ENCODE results near the gene CNTNAP2. TPM values are rescaled to one million over a fixed set of nuclear protein-coding genes. Genes with fewer than 3 reads are reported as not detected.

The CNTNAP2 gene
- total and polyA plus RNA-seq, 2 of the 4 experiments (the other 2 are of a cell fraction): not detected

DNA sequence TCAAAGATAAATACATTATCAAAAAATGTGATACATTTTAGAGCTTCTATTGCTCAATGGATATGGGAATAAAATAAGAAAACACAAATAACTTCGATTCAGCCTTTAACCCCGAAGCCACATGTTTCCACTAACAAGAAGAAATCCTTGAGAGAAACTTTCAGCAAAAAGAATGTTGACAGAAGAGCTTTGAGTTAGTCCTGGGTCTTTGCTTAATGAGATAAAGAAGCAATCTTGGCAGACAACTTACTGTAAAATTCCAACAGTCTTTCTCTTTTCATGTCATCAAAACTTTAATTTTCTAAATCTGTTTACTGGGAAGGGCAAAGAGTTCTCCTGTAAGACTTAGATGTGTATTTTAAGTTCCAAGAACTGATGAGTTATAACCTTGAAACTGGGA is 810.2 kb downstream of the CNTNAP2 start:
- Histone ChIP-seq H3K27me3 (ENCODE audit: control insufficient read depth, insufficient read depth, low read length) (no peaks in the 10 kb centered on the region), H3K9me1 (ENCODE audit: insufficient read depth, low read length) (no peaks in the 10 kb centered on the region), H3K9me3 (ENCODE audit: control insufficient read depth, insufficient read depth, low read length) (no peaks in the 10 kb centered on the region), H2AK5ac (ENCODE audit: low read depth, low read length) (no peak overlapping the region), H2BK20ac (ENCODE audit: low read depth, low read length) (no peak overlapping the region), H3K4me2 (ENCODE audit: low read depth, low read length) (no peak overlapping the region), H4K5ac (ENCODE audit: low read depth, low read length) (no peak overlapping the region), H3K36me3 (ENCODE audit: control insufficient read depth, insufficient read depth, low read length) (no peaks in the 10 kb centered on the region), H3K79me1 (ENCODE audit: low read depth in 1 of 2, low read length in 2 of 2) (no peaks in the 10 kb centered on the region), H3K56ac (ENCODE audit: extremely low read depth, insufficient read depth, low read length) (no peak overlapping the region), H4K91ac (ENCODE audit: insufficient read depth, low read depth, low read length) (no peak overlapping the region), H2BK5ac (ENCODE audit: low read depth, low read length, poor library complexity, severe bottlenecking) (no peak overlapping the region), H4K20me1 (ENCODE audit: insufficient read depth, low read length) (no peaks in the 10 kb centered on the region), H3K14ac (replicated peaks; ENCODE audit: low read depth, low read length) (no peak overlapping the region), H2BK120ac (ENCODE audit: low read depth, low read length) (no peak overlapping the region), H3K9ac (ENCODE audit: low read depth, low read length) (no peak overlapping the region), H3K27ac (ENCODE audit: insufficient read depth, low read length) (no peak overlapping the region), H3K4ac (ENCODE audit: low read depth, low read length) (no peak overlapping the region), H2AK9ac (replicated peaks; ENCODE audit: low read depth, low read length, poor library complexity) (no peak overlapping the region), H2AFZ (replicated peaks; ENCODE audit: low read length, poor library complexity) (no peak overlapping the region), H3K4me3 (ENCODE audit: insufficient read depth, low read depth, low read length) (no peak overlapping the region), H3K18ac (ENCODE audit: low read depth, low read length) (no peak overlapping the region), H2BK15ac (ENCODE audit: low read depth, low read length) (no peak overlapping the region), H3K4me1 (ENCODE audit: control insufficient read depth, insufficient read depth, low read length) (no peaks in the 10 kb centered on the region), H3K23ac (ENCODE audit: low read depth, low read length) (no peak overlapping the region), H4K8ac (ENCODE audit: low read depth in 2 of 2, low read length in 2 of 2) (no peak overlapping the region)
- WGBS, 2 experiments (ENCODE audit: extremely low coverage in 2 of 2, insufficient read length in 1 of 2): no CpG with 5 or more reads among the region's 2 CpGs
- TF ChIP-seq RFX5 (IDR thresholded peaks at IDR 0.05; ENCODE audit: low read depth, low read length): no peak
- no peak for TF ChIP-seq RAD21 (IDR thresholded peaks at IDR 0.05; ENCODE audit: low read length)
- no peak for TF ChIP-seq NFE2L2 (IDR thresholded peaks at IDR 0.05; ENCODE audit: low read depth, low read length)
- TF ChIP-seq SMC3 (IDR thresholded peaks at IDR 0.05; ENCODE audit: low read depth, low read length): no peak
- TF ChIP-seq CTCF (conservative IDR thresholded peaks at IDR 0.05; ENCODE audit: low read depth, low read length): no peak
- TF ChIP-seq CEBPB (IDR thresholded peaks at IDR 0.05; ENCODE audit: low read depth, low read length): no peak
- no TSS peak for BruUV-seq (replicated peaks)
- ATAC-seq (ENCODE audit: low read depth) (no peak), DNase-seq (no peak)
- dilution Hi-C loops (cut with HindIII; ENCODE audit: low sequenced_read_pairs, unreplicated experiment) (no loop called here), in situ Hi-C loops (cut with MboI; ENCODE audit: low sequenced_read_pairs) (no loop called here), intact Hi-C loops (cut with micrococcal nuclease) (no loop called here)
- POLR2A ChIA-PET (ENCODE audit: unreplicated experiment): no interaction called here
- CTCF ChIA-PET: no interaction called here
